GM12878 (cell line): Measurements from ENCODE around the gene AGTPBP1. TPM values are rescaled to one million over a fixed set of nuclear protein-coding genes. Genes with fewer than 3 reads are reported as not detected.

Source experiments
- ATAC-seq: fragments of 200-7000 bp; cut with Tn5 transposase; 3 replicates; pipeline ENCODE4 v1.9.1; 2020; ENCODE audit warnings: mild to moderate bottlenecking, moderate library complexity
- BruUV-seq: library from RNA; stranded (reverse); fragments of 400-500 nt; replicated peaks from 2 replicates; lab custom pipeline; 2021; lab: Mats Ljungman, UMichigan
- CTCF ChIA-PET: fragments of 300-600 bp; sonication (Branson Sonifier 250); formaldehyde crosslinking; extraction: SDS; loops from one replicate; lab custom pipeline; 2021; ENCODE audit warnings: inconsistent platforms; lab: Yijun Ruan, JAX
- POLR2A ChIA-PET: fragments of 350-600 bp; formaldehyde crosslinking; extraction: SDS; loops from one replicate; lab custom pipeline; 2021; ENCODE audit warnings: inconsistent platforms; lab: Charles Lee
- RAD21 ChIA-PET: fragments of 300-600 bp; sonication (Branson Sonifier 250); formaldehyde crosslinking; loops from one replicate; lab custom pipeline; 2023; ENCODE audit warnings: antibody characterized with exemption; ENCODE audit not compliant: unreplicated experiment; lab: Charles Lee
- SMC1A ChIA-PET: fragments of 300-600 bp; sonication (Branson Sonifier 250); formaldehyde crosslinking; loops from one replicate; lab custom pipeline; 2023; ENCODE audit not compliant: unreplicated experiment, uncharacterized antibody; lab: Charles Lee
- DNase-seq: peaks from one replicate; pipeline ENCODE4 v3.0.0-alpha.2; 2011; ENCODE audit warnings: low read depth, low spot score
- FAIRE-seq: peaks from 3 replicates; lab custom pipeline; 2011; peaks lifted over from hg19 to GRCh38; lab: Jason Lieb, UNC
- H2AFZ ChIP-seq: 2 replicates; pipeline ENCODE4 v1.6.0; 2011; ENCODE audit warnings: low read depth, low read length, control low read depth; ENCODE audit not compliant: control insufficient read depth
- H3K27ac ChIP-seq: 2 replicates; pipeline ENCODE4 v1.5.1; 2011; ENCODE audit warnings: control low read depth; ENCODE audit not compliant: control insufficient read depth, insufficient read depth
- H3K27me3 ChIP-seq, 2 experiments: replicated peaks in 1 of 2; 2 replicates each; pipeline versions ENCODE4 v1.6.0 to v1.6.1; 2011; ENCODE audit warnings: low read length in 1 of 2; ENCODE audit not compliant: control insufficient read depth in 2 of 2, insufficient read depth in 2 of 2
- H3K36me3 ChIP-seq, 2 experiments: 2 replicates each; pipeline ENCODE4 v1.5.1; 2011; ENCODE audit warnings: low read length in 1 of 2; ENCODE audit not compliant: control insufficient read depth in 2 of 2, insufficient read depth in 2 of 2
- H3K4me1 ChIP-seq: 2 replicates; pipeline ENCODE4 v1.6.1; 2011; ENCODE audit warnings: mild to moderate bottlenecking, low read length, moderate library complexity, mixed read lengths; ENCODE audit not compliant: control insufficient read depth, insufficient read depth
- H3K4me2 ChIP-seq: 2 replicates; pipeline ENCODE4 v1.6.0; 2011; ENCODE audit warnings: control low read depth; ENCODE audit not compliant: control insufficient read depth, insufficient read depth
- H3K4me3 ChIP-seq: fragments of 200-600 bp; sonication (generic); 2 replicates; pipeline ENCODE4 v1.5.1; 2016
- H3K79me2 ChIP-seq: 2 replicates; pipeline ENCODE4 v1.6.0; 2011; ENCODE audit warnings: low read length; ENCODE audit not compliant: control insufficient read depth, insufficient read depth
- H3K9ac ChIP-seq: 2 replicates; pipeline ENCODE4 v1.8.0; 2011; ENCODE audit warnings: low read length, control low read depth, mixed read lengths; ENCODE audit not compliant: control insufficient read depth, insufficient read depth
- H3K9me3 ChIP-seq: replicated peaks from 3 replicates; pipeline ENCODE4 v1.5.1; 2011; ENCODE audit warnings: mild to moderate bottlenecking, low read length; ENCODE audit not compliant: control insufficient read depth, insufficient read depth
- H4K20me1 ChIP-seq: 2 replicates; pipeline ENCODE4 v1.6.0; 2011; ENCODE audit not compliant: control insufficient read depth, insufficient read depth
- IRF3 ChIP-seq: fragments of 450-650 bp; IDR thresholded peaks from 2 replicates; pipeline ENCODE4 v1.6.1; 2014; ENCODE audit warnings: mild to moderate bottlenecking
- NFYB ChIP-seq: IDR thresholded peaks from 2 replicates; pipeline ENCODE4 v1.6.1; 2011; ENCODE audit warnings: low read depth, mild to moderate bottlenecking, low read length, improper control_type of control experiment, moderate library complexity; ENCODE audit not compliant: insufficient read depth
- NR2C2 ChIP-seq: IDR thresholded peaks from 2 replicates; pipeline ENCODE4 v1.6.1; 2011; ENCODE audit warnings: borderline replicate concordance, low read depth; ENCODE audit not compliant: control insufficient read depth, insufficient read length
- SIN3A ChIP-seq: IDR thresholded peaks from 2 replicates; pipeline ENCODE4 v1.6.1; 2012; ENCODE audit warnings: low read depth, low read length, improper control_type of control experiment
- ZBTB33 ChIP-seq: fragments of 450-650 bp; IDR thresholded peaks from 2 replicates; pipeline ENCODE4 v1.6.1; 2017; ENCODE audit warnings: mild to moderate bottlenecking
- ZBTB4 ChIP-seq: fragments of 450-650 bp; formaldehyde crosslinking; IDR thresholded peaks from 2 replicates; pipeline ENCODE4 v1.4.0; 2022; ENCODE audit warnings: mild to moderate bottlenecking, moderate library complexity
- WGBS: methylation state at CpG from one replicate; pipeline ENCODE4 v1.1.6; 2016; ENCODE audit warnings: low lambda C conversion rate; ENCODE audit not compliant: insufficient replicate concordance, insufficient coverage; ENCODE audit errors: missing lambda C conversion rate; 5-methylcytosine and 5-hydroxymethylcytosine counted together
- in situ Hi-C: fragments of 300-500 bp; cut with MboI; formaldehyde crosslinking; loops from 9 replicates; pipeline ENCODE4 v1.14.3; 2018; ENCODE audit warnings: mixed read lengths
- intact Hi-C: fragments of 100-400 bp; cut with micrococcal nuclease; formaldehyde crosslinking; loops from one replicate; pipeline ENCODE4 v1.14.2; 2022; ENCODE audit not compliant: unreplicated experiment
- polyA plus RNA-seq, 11 experiments: library from polyadenylated mRNA; depleted of rRNA in 4 of 11; unstranded in 6 of 11; stranded (reverse) in 5 of 11; fragments of >200 nt; fragmentation: Nextera tagmentation in 4 of 11; fragmentation: Illumina TruSeq in 1 of 11; extraction: Ambion mirVana in 4 of 11; extraction: Trizol in 1 of 11; gene quantifications; 1 replicate in 1 of 11; 2 replicates in 10 of 11; pipeline versions ENCODE4 v1.2.1 to v1.2.3, GENCODE V29; 2011 to 2016; ENCODE audit warnings: inconsistent platforms in 2 of 11, missing spikeins in 2 of 11, low read depth in 1 of 11
- total RNA-seq, 4 experiments: library from RNA; depleted of rRNA in 3 of 4; stranded (reverse); fragments of >200 nt in 3 of 4; fragmentation: Illumina TruSeq in 1 of 4; extraction: Trizol in 1 of 4; gene quantifications; 2 replicates each; pipeline versions ENCODE4 v1.2.1 to v1.2.3, GENCODE V29; 2013 to 2021

The AGTPBP1 gene
- total and polyA plus RNA-seq, 10 of the 15 experiments (the other 5 are each of a cell fraction or from before 2014, with no cell fraction given): 6.1 to 35.2 (median 20.0) TPM

GRCh38 chr9:85630676-85631075 is 111.1 kb downstream of the AGTPBP1 start (continued):
- TF ChIP-seq SIN3A: no peak
- TF ChIP-seq ZBTB4: no peak
- TF ChIP-seq NFYB: no peak
- TF ChIP-seq NR2C2: no peak

GRCh38 chr9:85617141-85617670 is 124.5 kb downstream of the AGTPBP1 start:
- RAD21 ChIA-PET: no interaction called here
- CTCF ChIA-PET: no interaction called here
- POLR2A ChIA-PET: no interaction called here
- 95% methylated on average over 1 of the region's 1 CpG for WGBS
- H3K27me3 ChIP-seq: no peaks in the 10 kb centered on the region
- SMC1A ChIA-PET: no interaction called here
- FAIRE-seq (peak; percentile 57), ATAC-seq (no peak), DNase-seq (no peak)
- H3K79me2 ChIP-seq: no peaks in the 10 kb centered on the region
- BruUV-seq: no TSS peak
- H3K4me3 ChIP-seq: no peak overlapping the region
- no peak overlapping the region for H3K27ac ChIP-seq
- intact Hi-C loops (no loop called here), in situ Hi-C loops (no loop called here)
- no peak overlapping the region for H3K4me2 ChIP-seq
- H4K20me1 ChIP-seq: no peaks in the 10 kb centered on the region
- no peak overlapping the region for H2AFZ ChIP-seq
- H3K9me3 ChIP-seq: no peaks in the 10 kb centered on the region
- no peak overlapping the region for H3K9ac ChIP-seq
- TF ChIP-seq ZBTB33 (no peak), IRF3 (no peak)
- H3K36me3 ChIP-seq: no peaks in the 10 kb centered on the region
- H3K4me1 ChIP-seq: no peaks in the 10 kb centered on the region
